ENCODE data around the gene PRDX5. TPM values are rescaled to one million over a fixed set of nuclear protein-coding genes. Genes with fewer than 3 reads are reported as not detected.

The PRDX5 gene
- total and polyA plus RNA-seq, 9 of the 15 experiments (the other 6 are each of a cell fraction or from before 2014, with no cell fraction given), result 40.8 to 327 (median 204) TPM

DNA sequence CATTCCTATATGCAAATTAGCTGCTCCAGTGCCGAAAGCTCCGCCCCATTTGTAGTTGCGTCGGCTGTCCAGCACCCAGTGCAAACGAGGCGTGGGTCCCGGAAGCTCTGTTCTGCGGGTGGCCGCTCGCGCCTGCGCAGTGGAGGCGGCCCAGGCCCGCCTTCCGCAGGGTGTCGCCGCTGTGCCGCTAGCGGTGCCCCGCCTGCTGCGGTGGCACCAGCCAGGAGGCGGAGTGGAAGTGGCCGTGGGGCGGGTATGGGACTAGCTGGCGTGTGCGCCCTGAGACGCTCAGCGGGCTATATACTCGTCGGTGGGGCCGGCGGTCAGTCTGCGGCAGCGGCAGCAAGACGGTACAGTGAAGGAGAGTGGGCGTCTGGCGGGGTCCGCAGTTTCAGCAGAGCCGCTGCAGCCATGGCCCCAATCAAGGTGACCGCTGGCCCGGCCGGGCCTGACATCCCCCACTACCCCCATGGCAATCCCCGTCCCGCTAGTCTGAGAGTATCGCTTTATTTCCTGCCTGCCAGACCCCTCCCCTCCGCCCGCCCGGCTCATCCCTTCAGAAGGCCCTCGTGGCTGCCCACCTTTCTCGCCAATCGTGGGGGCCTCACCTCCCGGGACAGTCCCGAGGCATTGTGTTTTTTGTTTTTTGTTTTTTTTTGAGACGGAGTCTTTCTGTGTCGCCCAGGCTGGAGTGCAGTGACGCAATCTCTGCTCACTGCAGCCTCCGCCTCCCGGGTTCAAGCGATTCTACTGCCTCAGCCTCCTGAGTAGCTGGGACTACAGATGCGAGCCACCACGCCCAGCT, at the start of gene PRDX5 (continued):
- TF ChIP-seq, protein P1, sequence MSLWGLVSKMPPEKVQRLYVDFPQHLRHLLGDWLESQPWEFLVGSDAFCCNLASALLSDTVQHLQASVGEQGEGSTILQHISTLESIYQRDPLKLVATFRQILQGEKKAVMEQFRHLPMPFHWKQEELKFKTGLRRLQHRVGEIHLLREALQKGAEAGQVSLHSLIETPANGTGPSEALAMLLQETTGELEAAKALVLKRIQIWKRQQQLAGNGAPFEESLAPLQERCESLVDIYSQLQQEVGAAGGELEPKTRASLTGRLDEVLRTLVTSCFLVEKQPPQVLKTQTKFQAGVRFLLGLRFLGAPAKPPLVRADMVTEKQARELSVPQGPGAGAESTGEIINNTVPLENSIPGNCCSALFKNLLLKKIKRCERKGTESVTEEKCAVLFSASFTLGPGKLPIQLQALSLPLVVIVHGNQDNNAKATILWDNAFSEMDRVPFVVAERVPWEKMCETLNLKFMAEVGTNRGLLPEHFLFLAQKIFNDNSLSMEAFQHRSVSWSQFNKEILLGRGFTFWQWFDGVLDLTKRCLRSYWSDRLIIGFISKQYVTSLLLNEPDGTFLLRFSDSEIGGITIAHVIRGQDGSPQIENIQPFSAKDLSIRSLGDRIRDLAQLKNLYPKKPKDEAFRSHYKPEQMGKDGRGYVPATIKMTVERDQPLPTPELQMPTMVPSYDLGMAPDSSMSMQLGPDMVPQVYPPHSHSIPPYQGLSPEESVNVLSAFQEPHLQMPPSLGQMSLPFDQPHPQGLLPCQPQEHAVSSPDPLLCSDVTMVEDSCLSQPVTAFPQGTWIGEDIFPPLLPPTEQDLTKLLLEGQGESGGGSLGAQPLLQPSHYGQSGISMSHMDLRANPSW (CRISPR knock-in tag; IDR thresholded peaks at IDR 0.05), result no peak
- TF ChIP-seq ZNF311 (CRISPR knock-in tag; IDR thresholded peaks at IDR 0.05), result no peak
- no peak; the same call in 1 of the 2 replicates for TF ChIP-seq SP1 (CRISPR knock-in tag; IDR thresholded peaks at IDR 0.05)
- TF ChIP-seq KAT2B (IDR thresholded peaks at IDR 0.05; ENCODE audit: low read depth, low read length), result no peak
- TF ChIP-seq POLR3G (IDR thresholded peaks at IDR 0.05; ENCODE audit: extremely low read depth, insufficient read length, insufficient replicate concordance), result no peak
- no peak for TF ChIP-seq TAF9B (IDR thresholded peaks at IDR 0.05; ENCODE audit: partially characterized antibody)
- TF ChIP-seq, protein P2, sequence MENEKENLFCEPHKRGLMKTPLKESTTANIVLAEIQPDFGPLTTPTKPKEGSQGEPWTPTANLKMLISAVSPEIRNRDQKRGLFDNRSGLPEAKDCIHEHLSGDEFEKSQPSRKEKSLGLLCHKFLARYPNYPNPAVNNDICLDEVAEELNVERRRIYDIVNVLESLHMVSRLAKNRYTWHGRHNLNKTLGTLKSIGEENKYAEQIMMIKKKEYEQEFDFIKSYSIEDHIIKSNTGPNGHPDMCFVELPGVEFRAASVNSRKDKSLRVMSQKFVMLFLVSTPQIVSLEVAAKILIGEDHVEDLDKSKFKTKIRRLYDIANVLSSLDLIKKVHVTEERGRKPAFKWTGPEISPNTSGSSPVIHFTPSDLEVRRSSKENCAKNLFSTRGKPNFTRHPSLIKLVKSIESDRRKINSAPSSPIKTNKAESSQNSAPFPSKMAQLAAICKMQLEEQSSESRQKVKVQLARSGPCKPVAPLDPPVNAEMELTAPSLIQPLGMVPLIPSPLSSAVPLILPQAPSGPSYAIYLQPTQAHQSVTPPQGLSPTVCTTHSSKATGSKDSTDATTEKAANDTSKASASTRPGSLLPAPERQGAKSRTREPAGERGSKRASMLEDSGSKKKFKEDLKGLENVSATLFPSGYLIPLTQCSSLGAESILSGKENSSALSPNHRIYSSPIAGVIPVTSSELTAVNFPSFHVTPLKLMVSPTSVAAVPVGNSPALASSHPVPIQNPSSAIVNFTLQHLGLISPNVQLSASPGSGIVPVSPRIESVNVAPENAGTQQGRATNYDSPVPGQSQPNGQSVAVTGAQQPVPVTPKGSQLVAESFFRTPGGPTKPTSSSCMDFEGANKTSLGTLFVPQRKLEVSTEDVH (IDR thresholded peaks at IDR 0.05; ENCODE audit: low read depth, partially characterized antibody), result no peak
- TF ChIP-seq, protein P3, sequence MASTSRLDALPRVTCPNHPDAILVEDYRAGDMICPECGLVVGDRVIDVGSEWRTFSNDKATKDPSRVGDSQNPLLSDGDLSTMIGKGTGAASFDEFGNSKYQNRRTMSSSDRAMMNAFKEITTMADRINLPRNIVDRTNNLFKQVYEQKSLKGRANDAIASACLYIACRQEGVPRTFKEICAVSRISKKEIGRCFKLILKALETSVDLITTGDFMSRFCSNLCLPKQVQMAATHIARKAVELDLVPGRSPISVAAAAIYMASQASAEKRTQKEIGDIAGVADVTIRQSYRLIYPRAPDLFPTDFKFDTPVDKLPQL (IDR thresholded peaks at IDR 0.05; ENCODE audit: extremely low read depth, insufficient read length), result no peak
- TF ChIP-seq NEUROD1 (IDR thresholded peaks at IDR 0.05; ENCODE audit: borderline replicate concordance, low read depth, low read length, partially characterized antibody), result no peak
- no peak for TF ChIP-seq ZNF121 (CRISPR knock-in tag; conservative IDR thresholded peaks at IDR 0.05)
- peak; percentile 87 for TF ChIP-seq HMGN3 (IDR thresholded peaks at IDR 0.05; ENCODE audit: borderline replicate concordance, extremely low read depth, insufficient read length, low read depth, low read length)
- TF ChIP-seq, protein P4, sequence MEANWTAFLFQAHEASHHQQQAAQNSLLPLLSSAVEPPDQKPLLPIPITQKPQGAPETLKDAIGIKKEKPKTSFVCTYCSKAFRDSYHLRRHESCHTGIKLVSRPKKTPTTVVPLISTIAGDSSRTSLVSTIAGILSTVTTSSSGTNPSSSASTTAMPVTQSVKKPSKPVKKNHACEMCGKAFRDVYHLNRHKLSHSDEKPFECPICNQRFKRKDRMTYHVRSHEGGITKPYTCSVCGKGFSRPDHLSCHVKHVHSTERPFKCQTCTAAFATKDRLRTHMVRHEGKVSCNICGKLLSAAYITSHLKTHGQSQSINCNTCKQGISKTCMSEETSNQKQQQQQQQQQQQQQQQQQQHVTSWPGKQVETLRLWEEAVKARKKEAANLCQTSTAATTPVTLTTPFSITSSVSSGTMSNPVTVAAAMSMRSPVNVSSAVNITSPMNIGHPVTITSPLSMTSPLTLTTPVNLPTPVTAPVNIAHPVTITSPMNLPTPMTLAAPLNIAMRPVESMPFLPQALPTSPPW (CRISPR knock-in tag; IDR thresholded peaks at IDR 0.05), result no peak
- peak; percentile 50; the same call in 1 of the 2 replicates for TF ChIP-seq MBD2 (IDR thresholded peaks at IDR 0.05; ENCODE audit: borderline replicate concordance, low read depth)
- no peak for TF ChIP-seq MCM7 (IDR thresholded peaks at IDR 0.05)
- TF ChIP-seq SLC30A9 (CRISPR knock-in tag; IDR thresholded peaks at IDR 0.05), result no peak
- TF ChIP-seq DDX20 (tag; IDR thresholded peaks at IDR 0.05; ENCODE audit: low read depth), result no peak
- peak; percentile 58; the same call in 1 of the 2 replicates for TF ChIP-seq ZNF282 (CRISPR knock-in tag; IDR thresholded peaks at IDR 0.05)
- TF ChIP-seq, protein P5, sequence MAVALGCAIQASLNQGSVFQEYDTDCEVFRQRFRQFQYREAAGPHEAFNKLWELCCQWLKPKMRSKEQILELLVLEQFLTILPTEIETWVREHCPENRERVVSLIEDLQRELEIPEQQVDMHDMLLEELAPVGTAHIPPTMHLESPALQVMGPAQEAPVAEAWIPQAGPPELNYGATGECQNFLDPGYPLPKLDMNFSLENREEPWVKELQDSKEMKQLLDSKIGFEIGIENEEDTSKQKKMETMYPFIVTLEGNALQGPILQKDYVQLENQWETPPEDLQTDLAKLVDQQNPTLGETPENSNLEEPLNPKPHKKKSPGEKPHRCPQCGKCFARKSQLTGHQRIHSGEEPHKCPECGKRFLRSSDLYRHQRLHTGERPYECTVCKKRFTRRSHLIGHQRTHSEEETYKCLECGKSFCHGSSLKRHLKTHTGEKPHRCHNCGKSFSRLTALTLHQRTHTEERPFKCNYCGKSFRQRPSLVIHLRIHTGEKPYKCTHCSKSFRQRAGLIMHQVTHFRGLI (CRISPR knock-in tag; IDR thresholded peaks at IDR 0.05), result no peak
